MCF 10A (cell line): ENCODE data around the gene IFFO2. TPM values are rescaled to one million over a fixed set of nuclear protein-coding genes. Genes with fewer than 3 reads are reported as not detected.

Source experiments
- BruUV-seq: library from RNA; stranded (reverse); fragments of 400-500 nt; replicated peaks from 2 replicates; lab custom pipeline; 2021; lab: Mats Ljungman, UMichigan
- CTCF ChIA-PET: fragments of 300-600 bp; sonication (Branson Sonifier 250); formaldehyde crosslinking; extraction: SDS; loops from one replicate; lab custom pipeline; 2021; ENCODE audit warnings: antibody characterized with exemption, inconsistent platforms; lab: Yijun Ruan, JAX
- POLR2A ChIA-PET: fragments of 300-600, 350-650 bp; sonication (Branson Sonifier 250); formaldehyde crosslinking; extraction: SDS; loops from one replicate; lab custom pipeline; 2020; ENCODE audit warnings: antibody characterized with exemption, inconsistent platforms; lab: Yijun Ruan, JAX
- DNase-seq: peaks from one replicate; pipeline ENCODE4 v3.0.0-alpha.2; 2018; ENCODE audit not compliant: unreplicated experiment
- H3K27ac Mint-ChIP-seq: one replicate; pipeline ENCODE4 v1.8.0; 2022; ENCODE audit warnings: mild to moderate bottlenecking, low read depth, mixed read lengths; ENCODE audit not compliant: unreplicated experiment
- H3K27me3 Mint-ChIP-seq: one replicate; pipeline ENCODE4 v1.8.0; 2022; ENCODE audit warnings: mixed read lengths; ENCODE audit not compliant: insufficient read depth, unreplicated experiment
- H3K36me3 Mint-ChIP-seq: one replicate; pipeline ENCODE4 v1.8.0; 2022; ENCODE audit warnings: mild to moderate bottlenecking, moderate library complexity, mixed read lengths; ENCODE audit not compliant: insufficient read depth, unreplicated experiment
- H3K4me1 Mint-ChIP-seq: one replicate; pipeline ENCODE4 v1.8.0; 2022; ENCODE audit warnings: mixed read lengths; ENCODE audit not compliant: insufficient read depth, unreplicated experiment
- H3K4me3 Mint-ChIP-seq: one replicate; pipeline ENCODE4 v1.8.0; 2022; ENCODE audit warnings: mild to moderate bottlenecking, moderate library complexity, mixed read lengths; ENCODE audit not compliant: unreplicated experiment
- H3K9me3 Mint-ChIP-seq: one replicate; pipeline ENCODE4 v1.8.0; 2022; ENCODE audit warnings: mixed read lengths; ENCODE audit not compliant: unreplicated experiment
- CTCF ChIP-seq: fragments of 200-600 bp; IDR thresholded peaks from one replicate; pipeline ENCODE4 v1.8.0; 2022; ENCODE audit warnings: antibody characterized with exemption, mild to moderate bottlenecking; ENCODE audit not compliant: unreplicated experiment
- intact Hi-C: fragments of 100-400 bp; cut with micrococcal nuclease; formaldehyde crosslinking; loops from 2 replicates; pipeline ENCODE4 v1.14.1; 2022
- total RNA-seq: library from RNA; stranded (reverse); gene quantifications from 2 replicates; pipeline ENCODE4 v1.2.3, GENCODE V29; 2022

Gene IFFO2
- total RNA-seq, 1 experiment from 2014 or later, result 21.0 TPM

- intact Hi-C loops, result no loop called here
- TF ChIP-seq CTCF, result no peak
- Mint-ChIP-seq H3K27ac (no peak overlapping the region), H3K9me3 (no peaks in the 10 kb centered on the region), H3K4me1 (no peaks in the 10 kb centered on the region), H3K36me3 (no peaks in the 10 kb centered on the region), H3K4me3 (no peak overlapping the region), H3K27me3 (no peaks in the 10 kb centered on the region)
- CTCF ChIA-PET, result interaction anchor here (0.5 to 0.7 kb wide), 4 partner anchors 12 to 222 kb away, joined by 3 to 5 read pairs (median 3); no protein-coding TSS in a partner anchor
- no TSS peak for BruUV-seq
- POLR2A ChIA-PET, result interaction anchor here (1.0 kb wide), 2 partner anchors 11 to 262 kb away, joined by 3 to 4 read pairs; partner anchors contain the start of gene ALDH4A1
- no peak for DNase-seq
These were observed 65.1 kb downstream of the IFFO2 start for GRCh38 chr1:18891426-18891780.

- ChIA-PET POLR2A (interaction anchor here (1.0 kb wide), 2 partner anchors 12 to 262 kb away, joined by 3 to 4 read pairs; partner anchors contain the start of gene ALDH4A1), CTCF (interaction anchor here (0.5 to 0.7 kb wide), 4 partner anchors 12 to 222 kb away, joined by 3 to 5 read pairs (median 3); no protein-coding TSS in a partner anchor)
- Mint-ChIP-seq H3K27me3 (no peaks in the 10 kb centered on the region), H3K4me3 (no peak overlapping the region), H3K27ac (no peak overlapping the region), H3K9me3 (no peaks in the 10 kb centered on the region), H3K4me1 (peaks cover 3% of the 10 kb centered on the region), H3K36me3 (peaks cover 2% of the 10 kb centered on the region)
- intact Hi-C loops, result no loop called here
- no peak for DNase-seq
- BruUV-seq, result no TSS peak
- TF ChIP-seq CTCF, result no peak
These were observed 65.6 kb downstream of the IFFO2 start for GRCh38 chr1:18890706-18891425.

- Mint-ChIP-seq H3K9me3 (no peaks in the 10 kb centered on the region), H3K27ac (no peak overlapping the region), H3K36me3 (peaks cover 6% of the 10 kb centered on the region), H3K4me1 (peaks cover 5% of the 10 kb centered on the region), H3K4me3 (no peak overlapping the region), H3K27me3 (no peaks in the 10 kb centered on the region)
- TF ChIP-seq CTCF, result no peak
- ChIA-PET CTCF (interaction anchor here (0.7 to 5.7 kb wide), 6 partner anchors 12 to 210 kb away, joined by 3 to 34 read pairs (median 7); no protein-coding TSS in a partner anchor), POLR2A (interaction anchor here (2.5 kb wide), 1 partner anchor 16 kb away, joined by 17 read pairs; the partner anchor contains the start of gene ALDH4A1)
- DNase-seq, result peak; percentile 48
- no TSS peak for BruUV-seq
- intact Hi-C loops, result no loop called here
These were observed 70.5 kb downstream of the IFFO2 start for GRCh38 chr1:18886003-18886335.

GRCh38 chr1:18885311-18886002 is 71.0 kb downstream of the IFFO2 start:
- Mint-ChIP-seq H3K27me3 (no peaks in the 10 kb centered on the region), H3K4me1 (peaks cover 5% of the 10 kb centered on the region), H3K4me3 (no peak overlapping the region), H3K27ac (no peak overlapping the region), H3K9me3 (no peaks in the 10 kb centered on the region), H3K36me3 (peaks cover 6% of the 10 kb centered on the region)
- no TSS peak for BruUV-seq
- CTCF ChIA-PET, result interaction anchor here (0.6 to 5.7 kb wide), 12 partner anchors 11 to 288 kb away, joined by 3 to 34 read pairs (median 6); no protein-coding TSS in a partner anchor
- TF ChIP-seq CTCF, result no peak
- intact Hi-C loops, result no loop called here
- POLR2A ChIA-PET, result interaction anchor here (2.5 kb wide), 1 partner anchor 16 kb away, joined by 17 read pairs; the partner anchor contains the start of gene ALDH4A1
- no peak for DNase-seq
